ENCODE measurements around the gene KCTD2. TPM values are rescaled to one million over a fixed set of nuclear protein-coding genes. Genes with fewer than 3 reads are reported as not detected.
A peak's percentile ranks its signal among the peaks of the same experiment; 100 is the strongest.

KCTD2 gene
- total RNA-seq, 1 donor from 2014 or later, result 22.9 TPM

DNA sequence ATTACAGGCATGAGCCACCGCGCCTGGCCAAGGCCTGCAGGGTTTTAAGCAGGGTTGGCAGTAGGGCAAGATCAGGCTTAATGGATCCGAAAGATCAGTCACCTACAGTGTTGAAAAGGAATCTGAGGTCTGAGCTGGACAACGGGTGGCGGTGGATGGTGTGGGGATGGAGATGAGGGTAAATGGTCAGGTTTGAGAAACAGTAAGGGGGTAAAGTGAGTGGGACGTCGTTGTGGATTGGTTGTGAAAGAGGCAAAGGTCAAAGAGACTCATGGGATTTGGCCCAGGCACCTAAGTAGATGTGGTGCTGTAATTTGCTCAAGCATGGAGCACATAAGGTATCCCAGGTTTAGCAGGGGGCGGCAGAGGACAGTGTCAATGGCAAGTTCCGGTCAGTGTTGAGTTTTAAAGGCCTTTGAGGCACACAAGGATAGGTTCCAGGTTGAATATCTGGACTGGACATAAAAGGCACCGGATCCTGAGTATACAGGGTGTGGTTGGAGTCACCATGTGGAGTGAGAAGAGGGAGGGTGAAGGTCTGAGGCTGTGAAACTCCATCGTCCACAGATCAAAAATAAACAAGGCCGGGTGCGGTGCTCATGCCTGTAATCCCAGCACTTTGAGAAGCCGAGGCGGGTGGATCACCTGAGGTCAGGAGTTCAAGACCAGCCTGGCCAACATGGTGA, 39.6 kb downstream of the KCTD2 start:
- peak overlapping the region; percentile 74 for H3K4me3 ChIP-seq
- no peaks in the 10 kb centered on the region for H3K36me3 ChIP-seq
- peaks cover 60% of the 10 kb centered on the region for H3K4me1 ChIP-seq
- H3K27ac ChIP-seq, result peak overlapping the region; percentile 96
- DNase-seq (no peak), ATAC-seq (no peak)
- TF ChIP-seq, protein P1, sequence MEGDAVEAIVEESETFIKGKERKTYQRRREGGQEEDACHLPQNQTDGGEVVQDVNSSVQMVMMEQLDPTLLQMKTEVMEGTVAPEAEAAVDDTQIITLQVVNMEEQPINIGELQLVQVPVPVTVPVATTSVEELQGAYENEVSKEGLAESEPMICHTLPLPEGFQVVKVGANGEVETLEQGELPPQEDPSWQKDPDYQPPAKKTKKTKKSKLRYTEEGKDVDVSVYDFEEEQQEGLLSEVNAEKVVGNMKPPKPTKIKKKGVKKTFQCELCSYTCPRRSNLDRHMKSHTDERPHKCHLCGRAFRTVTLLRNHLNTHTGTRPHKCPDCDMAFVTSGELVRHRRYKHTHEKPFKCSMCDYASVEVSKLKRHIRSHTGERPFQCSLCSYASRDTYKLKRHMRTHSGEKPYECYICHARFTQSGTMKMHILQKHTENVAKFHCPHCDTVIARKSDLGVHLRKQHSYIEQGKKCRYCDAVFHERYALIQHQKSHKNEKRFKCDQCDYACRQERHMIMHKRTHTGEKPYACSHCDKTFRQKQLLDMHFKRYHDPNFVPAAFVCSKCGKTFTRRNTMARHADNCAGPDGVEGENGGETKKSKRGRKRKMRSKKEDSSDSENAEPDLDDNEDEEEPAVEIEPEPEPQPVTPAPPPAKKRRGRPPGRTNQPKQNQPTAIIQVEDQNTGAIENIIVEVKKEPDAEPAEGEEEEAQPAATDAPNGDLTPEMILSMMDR (IDR thresholded peaks at IDR 0.05), result no peak
- intact Hi-C loops (cut with DNase I), result no loop called here
- H3K9me3 ChIP-seq, result no peaks in the 10 kb centered on the region
- H3K27me3 ChIP-seq (ENCODE audit: low read depth), result no peaks in the 10 kb centered on the region

GRCh38 chr17:75087182-75087557, 40.1 kb downstream of the KCTD2 start:
- intact Hi-C loops (cut with DNase I), result no loop called here
- Histone ChIP-seq H3K9me3 (no peaks in the 10 kb centered on the region), H3K36me3 (no peaks in the 10 kb centered on the region), H3K27me3 (ENCODE audit: low read depth) (no peaks in the 10 kb centered on the region), H3K27ac (peak overlapping the region; percentile 96), H3K4me1 (peaks cover 66% of the 10 kb centered on the region), H3K4me3 (peak overlapping the region; percentile 74)
- DNase-seq (no peak), ATAC-seq (peak in 1 of 2 donors; percentile 0)
- TF ChIP-seq, protein P1 (IDR thresholded peaks at IDR 0.05), result no peak

GRCh38 chr17:75087558-75088453, 40.8 kb downstream of the KCTD2 start, which contains the start of gene SLC16A5:
SLC16A5 (plus strand) TSS chr17:75087954; CDS start chr17:75093637, 5,683 bp downstream.
- H3K36me3 ChIP-seq, result no peaks in the 10 kb centered on the region
- DNase-seq (peak; percentile 97), ATAC-seq (peak; percentile 92 to 96)
- H3K9me3 ChIP-seq, result no peaks in the 10 kb centered on the region
- H3K27ac ChIP-seq, result peak within 1 kb of the TSS; percentile 96
- TF ChIP-seq, protein P1 (IDR thresholded peaks at IDR 0.05), result no peak
- intact Hi-C loops (cut with DNase I), result no loop called here
- H3K4me1 ChIP-seq, result peaks cover 70% of the 10 kb centered on the region
- peak within 1 kb of the TSS; percentile 74 for H3K4me3 ChIP-seq
- H3K27me3 ChIP-seq (ENCODE audit: low read depth), result no peaks in the 10 kb centered on the region

GRCh38 chr17:75088465-75089417, 41.7 kb downstream of the KCTD2 start:
- Histone ChIP-seq H3K4me1 (peaks cover 75% of the 10 kb centered on the region), H3K27me3 (ENCODE audit: low read depth) (no peaks in the 10 kb centered on the region), H3K9me3 (no peaks in the 10 kb centered on the region), H3K36me3 (no peaks in the 10 kb centered on the region), H3K27ac (peak overlapping the region; percentile 96), H3K4me3 (peak overlapping the region; percentile 74)
- DNase-seq, result no peak
- peak; percentile 39 to 64 for ATAC-seq
- intact Hi-C loops (cut with DNase I), result no loop called here
- TF ChIP-seq, protein P1 (IDR thresholded peaks at IDR 0.05), result no peak
